Stomach (tissue), 4 donors: ENCODE measurements around the gene REP15.

ENCODE experiments used
- EP300 ChIP-seq: sonication (generic); formaldehyde crosslinking; IDR thresholded peaks from one replicate; pipeline ENCODE4 v1.6.1; 2017; ENCODE audit warnings: antibody characterized with exemption
- POLR2A ChIP-seq, 4 donors: fragments of 450-650 bp; IDR thresholded peaks; one replicate each; pipeline ENCODE4 v1.6.1; 2016; ENCODE audit warnings: antibody characterized with exemption in 4 of 4, control low read depth in 2 of 4, mild to moderate bottlenecking in 1 of 4, moderate library complexity in 1 of 4
- POLR2AphosphoS5 ChIP-seq, 3 donors: sonication (generic); formaldehyde crosslinking; IDR thresholded peaks; one replicate each; pipeline ENCODE4 v1.6.1; 2016; ENCODE audit warnings: antibody characterized with exemption in 3 of 3
- TF ChIP-seq, protein P1 (sequence below), 7 experiments: fragments of 450-650 bp in 4 of 7; fragments of 200-600 bp in 3 of 7; sonication (generic) in 3 of 7; IDR thresholded peaks; one replicate each; pipeline ENCODE4 v1.5.1; 2016 to 2019; ENCODE audit warnings: antibody characterized with exemption in 7 of 7, control low read depth in 2 of 7, mild to moderate bottlenecking in 1 of 7

DNA sequence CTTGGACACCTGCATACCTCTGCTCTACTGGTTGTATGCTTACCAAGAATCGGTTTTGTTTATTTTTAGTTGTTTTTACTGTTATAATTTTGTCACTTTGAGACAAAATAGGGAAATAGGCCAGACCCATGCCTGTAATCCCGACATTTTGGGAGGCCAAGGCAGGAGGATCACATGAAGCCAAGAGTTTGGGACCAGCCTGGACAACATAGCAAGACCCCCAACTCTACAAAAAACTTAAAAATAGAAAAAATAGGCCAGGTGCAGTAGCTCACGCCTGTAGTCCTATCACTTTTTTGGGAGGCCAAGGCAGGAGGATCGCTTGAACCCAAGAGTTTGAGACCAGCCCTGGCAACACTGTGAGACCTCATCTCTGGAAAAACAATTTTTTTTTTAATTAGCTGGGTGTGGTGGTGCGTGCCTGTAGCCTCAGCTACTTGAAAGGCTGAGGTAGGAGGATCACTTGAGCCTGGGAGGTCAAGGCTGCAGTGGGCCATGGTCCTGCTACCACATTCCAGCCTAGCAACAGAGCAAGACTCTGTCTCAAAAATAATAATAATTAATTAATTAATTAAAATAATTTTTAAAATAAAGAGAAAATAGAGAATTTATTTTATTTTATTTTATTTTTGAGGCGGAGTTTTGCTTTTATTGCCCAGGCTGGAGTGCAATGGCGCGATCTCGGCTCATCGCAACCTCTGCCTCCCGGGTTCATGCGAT, 13.1 kb downstream of the REP15 start:
- TF ChIP-seq, protein P1, sequence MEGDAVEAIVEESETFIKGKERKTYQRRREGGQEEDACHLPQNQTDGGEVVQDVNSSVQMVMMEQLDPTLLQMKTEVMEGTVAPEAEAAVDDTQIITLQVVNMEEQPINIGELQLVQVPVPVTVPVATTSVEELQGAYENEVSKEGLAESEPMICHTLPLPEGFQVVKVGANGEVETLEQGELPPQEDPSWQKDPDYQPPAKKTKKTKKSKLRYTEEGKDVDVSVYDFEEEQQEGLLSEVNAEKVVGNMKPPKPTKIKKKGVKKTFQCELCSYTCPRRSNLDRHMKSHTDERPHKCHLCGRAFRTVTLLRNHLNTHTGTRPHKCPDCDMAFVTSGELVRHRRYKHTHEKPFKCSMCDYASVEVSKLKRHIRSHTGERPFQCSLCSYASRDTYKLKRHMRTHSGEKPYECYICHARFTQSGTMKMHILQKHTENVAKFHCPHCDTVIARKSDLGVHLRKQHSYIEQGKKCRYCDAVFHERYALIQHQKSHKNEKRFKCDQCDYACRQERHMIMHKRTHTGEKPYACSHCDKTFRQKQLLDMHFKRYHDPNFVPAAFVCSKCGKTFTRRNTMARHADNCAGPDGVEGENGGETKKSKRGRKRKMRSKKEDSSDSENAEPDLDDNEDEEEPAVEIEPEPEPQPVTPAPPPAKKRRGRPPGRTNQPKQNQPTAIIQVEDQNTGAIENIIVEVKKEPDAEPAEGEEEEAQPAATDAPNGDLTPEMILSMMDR (IDR thresholded peaks at IDR 0.05), result no peak
- no peak for TF ChIP-seq POLR2A (IDR thresholded peaks at IDR 0.05)
- TF ChIP-seq POLR2AphosphoS5 (IDR thresholded peaks at IDR 0.05), result no peak
- no peak for TF ChIP-seq EP300
